Stomach (tissue), 9 donors: ENCODE measurements around the gene NEMP1. TPM values are rescaled to one million over a fixed set of nuclear protein-coding genes. Genes with fewer than 3 reads are reported as not detected.

ENCODE experiments used
- DNase-seq, 2 donors: peaks; one replicate each; pipeline versions ENCODE4 v3.0.0 to v3.0.0-alpha.2; 2013 to 2019
- H3K27ac ChIP-seq, 5 donors: fragments of 200-600 bp in 4 of 5; sonication (generic) in 4 of 5; one replicate each; pipeline ENCODE4 v1.5.1; 2013 to 2019; ENCODE audit warnings: mild to moderate bottlenecking in 1 of 5, moderate library complexity in 1 of 5
- H3K27me3 ChIP-seq, 3 donors: fragments of 200-600 bp; sonication (generic); one replicate each; pipeline ENCODE4 v1.5.1; 2017 to 2019; ENCODE audit warnings: mixed run types in 1 of 3
- H3K36me3 ChIP-seq, 4 donors: fragments of 200-600 bp; sonication (generic); 1 replicate in 3 of 4; 2 replicates in 1 of 4; pipeline ENCODE4 v1.5.1; 2016 to 2019
- H3K4me1 ChIP-seq, 4 donors: fragments of 200-600 bp; sonication (generic); one replicate each; pipeline ENCODE4 v1.5.1; 2016 to 2019
- H3K4me3 ChIP-seq, 4 donors: fragments of 200-600 bp; sonication (generic) in 3 of 4; one replicate each; pipeline ENCODE4 v1.5.1; 2016 to 2019; ENCODE audit warnings: mild to moderate bottlenecking in 1 of 4
- H3K9me3 ChIP-seq, 4 donors: fragments of 200-600 bp; sonication (generic); one replicate each; pipeline ENCODE4 v1.5.1; 2016 to 2019
- CTCF ChIP-seq, 7 experiments: fragments of 450-650 bp in 4 of 7; fragments of 200-600 bp in 3 of 7; sonication (generic) in 3 of 7; IDR thresholded peaks; one replicate each; pipeline ENCODE4 v1.5.1; 2016 to 2019; ENCODE audit warnings: antibody characterized with exemption in 7 of 7, control low read depth in 2 of 7, mild to moderate bottlenecking in 1 of 7
- EP300 ChIP-seq: sonication (generic); formaldehyde crosslinking; IDR thresholded peaks from one replicate; pipeline ENCODE4 v1.6.1; 2017; ENCODE audit warnings: antibody characterized with exemption
- POLR2A ChIP-seq, 4 donors: fragments of 450-650 bp; IDR thresholded peaks; one replicate each; pipeline ENCODE4 v1.6.1; 2016; ENCODE audit warnings: antibody characterized with exemption in 4 of 4, control low read depth in 2 of 4, mild to moderate bottlenecking in 1 of 4, moderate library complexity in 1 of 4
- POLR2AphosphoS5 ChIP-seq, 3 donors: sonication (generic); formaldehyde crosslinking; IDR thresholded peaks; one replicate each; pipeline ENCODE4 v1.6.1; 2016; ENCODE audit warnings: antibody characterized with exemption in 3 of 3
- WGBS, 5 donors: extraction: QIAGEN DNeasy Blood & Tissue Kit in 3 of 5; methylation state at CpG; one replicate each; pipeline versions ENCODE4 v1.1.5 to v1.1.7; 2013 to 2018; 5-methylcytosine and 5-hydroxymethylcytosine counted together
- intact Hi-C: fragments of 100-400 bp; cut with DNase I; formaldehyde crosslinking; loops from one replicate; pipeline ENCODE4 v1.15.1; 2023; ENCODE audit warnings: low total_unique reads
- polyA plus RNA-seq, 3 donors: library from polyadenylated mRNA; stranded (reverse); fragments of 200-250 nt; gene quantifications; one replicate each; pipeline ENCODE4 v1.2.3, GENCODE V29; 2013
- total RNA-seq, 5 donors: library from RNA; depleted of rRNA; stranded (reverse); fragments of >200 nt; gene quantifications; one replicate each; pipeline versions ENCODE4 v1.1.0 to v1.2.3, GENCODE V29; 2014 to 2016
- donor health status: healthy with polysubstance abuse.
- donor health status: Bipolar disorder and iron deficiency.
- donor health status: healthy.

NEMP1 gene
- total and polyA plus RNA-seq, 8 donors, result 1.1 to 16.7 (median 2.5) TPM

- Histone ChIP-seq H3K4me1 (peaks cover 0 to 34% (median 17%) of the 10 kb centered on the region in 4 donors), H3K4me3 (no peak overlapping the region), H3K27me3 (no peaks in the 10 kb centered on the region), H3K36me3 (peaks cover 0 to 39% (median 34%) of the 10 kb centered on the region in 4 donors), H3K9me3 (no peaks in the 10 kb centered on the region), H3K27ac (peak overlapping the region; percentile 16 to 79 (median 77))
- WGBS, 5 donors, result 20 to 38% (median 27%) methylated on average over 3 of the region's 3 CpGs
- TF ChIP-seq CTCF (IDR thresholded peaks at IDR 0.05) (peak in 5 of 7 experiments; percentile 76 to 96 (median 86)), POLR2A (IDR thresholded peaks at IDR 0.05) (no peak), POLR2AphosphoS5 (IDR thresholded peaks at IDR 0.05) (peak in 2 of 3 donors; percentile 40 to 81), EP300 (no peak)
- intact Hi-C loops, result loop anchor here (5.0 kb wide), 1 partner anchor 43 kb away; the partner anchor contains the start of gene STAT6
- DNase-seq, result peak; percentile 60 to 93
These were observed 9.1 kb downstream of the NEMP1 start for GRCh38 chr12:57069523-57069922.

GRCh38 chr12:57066245-57066644 is 12.3 kb downstream of the NEMP1 start:
- Histone ChIP-seq H3K9me3 (no peaks in the 10 kb centered on the region), H3K36me3 (peaks cover 0 to 32% (median 24%) of the 10 kb centered on the region in 4 donors), H3K27me3 (no peaks in the 10 kb centered on the region), H3K4me3 (no peak overlapping the region), H3K4me1 (peaks cover 0 to 26% (median 9%) of the 10 kb centered on the region in 4 donors), H3K27ac (peak overlapping the region in 2 of 5 donors; percentile 35 to 62)
- WGBS, 5 donors, result 42 to 68% (median 52%) methylated on average over 2 of the region's 2 CpGs
- intact Hi-C loops, result loop anchor here (5.0 kb wide), 1 partner anchor 46 kb away; the partner anchor contains the start of gene STAT6
- TF ChIP-seq EP300 (no peak), CTCF (IDR thresholded peaks at IDR 0.05) (no peak), POLR2AphosphoS5 (IDR thresholded peaks at IDR 0.05) (no peak), POLR2A (IDR thresholded peaks at IDR 0.05) (no peak)
- no peak for DNase-seq

GRCh38 chr12:57063991-57064685 is 14.5 kb downstream of the NEMP1 start:
- Histone ChIP-seq H3K4me1 (peaks cover 0 to 15% (median 4%) of the 10 kb centered on the region in 4 donors), H3K36me3 (peaks cover 10 to 37% (median 30%) of the 10 kb centered on the region in 4 donors), H3K4me3 (no peak overlapping the region), H3K27ac (peak overlapping the region in 1 of 5 donors; percentile 43), H3K27me3 (no peaks in the 10 kb centered on the region), H3K9me3 (no peaks in the 10 kb centered on the region)
- 63 to 73% (median 71%) methylated on average over 5 of the region's 5 CpGs for WGBS, 5 donors
- intact Hi-C loops, result loop anchor here (5.0 kb wide), 1 partner anchor 57 kb away; the partner anchor contains the start of gene ZBTB39
- TF ChIP-seq POLR2A (IDR thresholded peaks at IDR 0.05) (no peak), CTCF (IDR thresholded peaks at IDR 0.05) (no peak), EP300 (no peak)
- peak in 1 of 2 donors; percentile 55 for DNase-seq

GRCh38 chr12:57058454-57058853 is 20.1 kb downstream of the NEMP1 start:
- TF ChIP-seq CTCF (IDR thresholded peaks at IDR 0.05), result no peak
- no peak for TF ChIP-seq POLR2A (IDR thresholded peaks at IDR 0.05)
- no peak for TF ChIP-seq EP300
- TF ChIP-seq POLR2AphosphoS5 (IDR thresholded peaks at IDR 0.05), result no peak
- Histone ChIP-seq H3K4me3 (no peak overlapping the region), H3K9me3 (no peaks in the 10 kb centered on the region), H3K4me1 (peaks cover 0 to 10% (median 2%) of the 10 kb centered on the region in 4 donors), H3K27me3 (no peaks in the 10 kb centered on the region), H3K27ac (no peak overlapping the region), H3K36me3 (peaks cover 10 to 37% (median 37%) of the 10 kb centered on the region in 4 donors)
- 91 to 100% (median 97%) methylated on average over 1 of the region's 1 CpG for WGBS, 5 donors
- DNase-seq, result no peak
- intact Hi-C loops, result no loop called here
